AG04449 (cell line): ENCODE data around the gene MTRF1.

Experiments used
- CTCF ChIA-PET: fragments of 350-600 bp; formaldehyde crosslinking; extraction: SDS; loops from one replicate; lab custom pipeline; 2021; ENCODE audit warnings: antibody characterized with exemption; lab: Yijun Ruan, JAX
- POLR2A ChIA-PET: fragments of 400-600, 350-600 bp; formaldehyde crosslinking; extraction: SDS; loops from one replicate; lab custom pipeline; 2020; ENCODE audit warnings: antibody characterized with exemption, inconsistent platforms; lab: Yijun Ruan, JAX
- DNase-seq: peaks from one replicate; pipeline ENCODE4 v3.0.0-alpha.2; 2010; ENCODE audit warnings: low read depth, low spot score
- H3K4me3 ChIP-seq: 2 replicates; pipeline ENCODE4 v1.5.1; 2011; ENCODE audit warnings: low read depth, mild to moderate bottlenecking, control low read depth, low read length
- CTCF ChIP-seq: IDR thresholded peaks from one replicate; pipeline ENCODE4 v1.5.1; 2011; ENCODE audit warnings: mild to moderate bottlenecking, moderate library complexity, low read length, control low read depth, inconsistent platforms; ENCODE audit not compliant: insufficient read depth; ENCODE audit errors: missing control alignments

MTRF1 gene

DNA sequence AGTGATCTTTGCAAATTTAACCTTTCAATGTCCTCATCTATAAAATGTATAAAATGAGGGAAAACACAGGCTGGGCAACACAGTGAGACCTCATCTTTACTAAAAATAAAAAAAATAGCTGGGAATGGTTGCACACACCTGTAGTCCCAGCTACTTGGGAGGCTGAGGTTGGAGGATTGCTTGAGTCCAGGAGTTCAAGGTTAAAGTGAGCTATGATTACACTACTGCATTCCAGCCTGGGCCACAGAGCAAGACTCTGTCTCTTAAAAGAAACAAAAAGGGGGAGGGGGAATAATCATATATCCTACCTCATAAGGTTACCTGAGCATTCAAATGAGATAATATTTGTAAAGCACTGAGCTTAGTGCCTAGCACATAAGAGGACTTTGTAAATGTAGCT lies 5.8 kb downstream of the MTRF1 start:
- ChIA-PET POLR2A (interaction anchor here (0.6 to 0.8 kb wide), 2 partner anchors 10 to 197 kb away, joined by 3 to 4 read pairs; no protein-coding TSS in a partner anchor), CTCF (no interaction called here)
- TF ChIP-seq CTCF: no peak

GRCh38 chr13:41254902-41255301 lies 8.5 kb downstream of the MTRF1 start:
- no peak overlapping the region for H3K4me3 ChIP-seq
- POLR2A ChIA-PET: no interaction called here
- CTCF ChIA-PET: no interaction called here
- TF ChIP-seq CTCF: no peak
- DNase-seq: no peak

More for the DNA sequence above, 5.8 kb downstream of the MTRF1 start:
- no peak for DNase-seq
- H3K4me3 ChIP-seq: no peak overlapping the region

DNA sequence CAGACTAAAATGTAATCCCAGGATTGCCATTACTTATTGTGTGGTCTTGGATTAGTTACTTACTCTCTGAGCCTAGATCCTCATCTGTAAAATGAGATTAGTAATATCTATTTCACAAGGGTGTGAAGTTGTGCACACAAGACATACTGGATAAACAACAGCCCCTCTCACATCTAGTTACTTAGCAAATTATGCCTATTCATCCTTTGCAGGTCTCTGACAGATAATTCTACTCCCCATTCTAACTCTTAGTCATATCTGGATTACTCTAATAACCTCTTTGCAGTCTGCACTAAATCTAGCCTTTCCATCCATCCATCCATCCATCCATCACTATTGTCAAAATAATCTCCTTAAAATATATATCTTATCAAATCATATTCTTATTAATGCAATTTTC lies 12.4 kb downstream of the MTRF1 start:
- no peak for TF ChIP-seq CTCF
- DNase-seq: no peak
- no peak overlapping the region for H3K4me3 ChIP-seq
- CTCF ChIA-PET: no interaction called here
- POLR2A ChIA-PET: no interaction called here

DNA sequence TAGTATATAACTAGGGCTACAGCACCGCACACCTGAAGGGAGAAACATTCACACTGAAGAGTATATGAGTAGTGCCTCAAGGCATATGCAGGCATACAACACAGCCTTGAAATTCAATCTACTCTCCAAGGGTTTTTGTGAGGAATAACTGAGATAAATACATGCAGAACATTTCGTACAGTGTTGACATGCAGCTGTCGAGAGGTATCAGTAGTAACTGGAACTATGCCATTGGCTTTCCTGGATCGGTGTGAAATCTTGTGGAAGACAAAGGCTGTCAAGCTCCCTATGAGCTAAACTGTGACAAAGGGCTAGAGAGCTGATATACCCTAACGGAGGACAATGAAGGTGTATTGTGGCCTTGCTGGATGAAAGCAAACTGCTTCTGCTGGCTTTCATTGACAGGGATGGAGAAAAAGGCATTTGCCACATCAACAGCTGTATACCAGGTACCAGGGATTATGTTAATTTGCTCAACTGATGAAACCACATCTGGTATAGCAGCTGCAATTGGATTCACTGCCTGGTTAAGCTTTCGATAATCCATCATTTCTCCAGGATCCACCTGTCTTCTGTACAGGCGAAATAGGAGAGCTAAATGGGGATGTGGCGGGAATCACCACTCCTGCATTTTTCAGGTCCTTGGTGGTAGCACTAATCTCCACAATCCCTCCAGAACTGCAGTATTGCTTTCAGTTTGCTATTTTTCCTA lies 16.3 kb downstream of the MTRF1 start:
- TF ChIP-seq CTCF: no peak
- CTCF ChIA-PET: interaction anchor here (1.0 kb wide), 1 partner anchor 13 kb away, joined by 3 read pairs; no protein-coding TSS in a partner anchor
- no peak overlapping the region for H3K4me3 ChIP-seq
- POLR2A ChIA-PET: interaction anchor here (0.9 kb wide), 1 partner anchor 11 kb away, joined by 3 read pairs; no protein-coding TSS in a partner anchor
- DNase-seq: no peak

GRCh38 chr13:41244556-41244955 lies 18.8 kb downstream of the MTRF1 start:
- no peak for TF ChIP-seq CTCF
- no peak for DNase-seq
- ChIA-PET POLR2A (no interaction called here), CTCF (interaction anchor here (1.5 to 1.6 kb wide), 3 partner anchors 15 to 170 kb away, joined by 3 to 4 read pairs (median 3); no protein-coding TSS in a partner anchor)
- no peak overlapping the region for H3K4me3 ChIP-seq

GRCh38 chr13:41241626-41242025 lies 21.8 kb downstream of the MTRF1 start:
- no peak for TF ChIP-seq CTCF

More at GRCh38 chr13:41241626-41242025, 21.8 kb downstream of the MTRF1 start:
- DNase-seq: no peak
- ChIA-PET CTCF (no interaction called here), POLR2A (no interaction called here)
- no peak overlapping the region for H3K4me3 ChIP-seq
